GM18907 (cell line): ENCODE data around the gene CPNE8.
A peak's percentile ranks its signal among the peaks of the same experiment; 100 is the strongest.

Experiments used
- ATAC-seq: cut with Tn5 transposase; IDR thresholded peaks from one replicate; pipeline ENCODE4 v1.9.1; 2021; ENCODE audit warnings: mild to moderate bottlenecking, moderate library complexity; ENCODE audit not compliant: unreplicated experiment

Gene CPNE8

GRCh38 chr12:38905480-38906351 is at the start of gene CPNE8:
TSS of gene CPNE8 (minus strand) at chr12:38905591. CDS start at chr12:38905534, 57 bp downstream.
- ATAC-seq: peak; percentile 64

GRCh38 chr12:38954238-38954873 is 49.0 kb upstream of the CPNE8 start:
- no peak for ATAC-seq

- ATAC-seq: no peak
Observed at GRCh38 chr12:38949363-38949762, 44.0 kb upstream of the CPNE8 start.

GRCh38 chr12:38934686-38935085 is 29.3 kb upstream of the CPNE8 start:
- no peak for ATAC-seq

- no peak for ATAC-seq
Observed at GRCh38 chr12:38934078-38934584, 28.7 kb upstream of the CPNE8 start.

GRCh38 chr12:38932320-38932719 is 26.9 kb upstream of the CPNE8 start:
- no peak for ATAC-seq

GRCh38 chr12:38931461-38931860 is 26.1 kb upstream of the CPNE8 start:
- no peak for ATAC-seq

- ATAC-seq: no peak
Observed at GRCh38 chr12:38930990-38931389, 25.6 kb upstream of the CPNE8 start.

GRCh38 chr12:38926501-38926900 is 21.1 kb upstream of the CPNE8 start:
- no peak for ATAC-seq

GRCh38 chr12:38921025-38921677 is 15.8 kb upstream of the CPNE8 start:
- ATAC-seq: peak; percentile 94

- ATAC-seq: no peak
Observed at GRCh38 chr12:38919191-38919590, 13.8 kb upstream of the CPNE8 start.

- ATAC-seq: no peak
Observed at GRCh38 chr12:38915429-38916182, 10.2 kb upstream of the CPNE8 start.

- ATAC-seq: no peak
Observed at GRCh38 chr12:38912116-38912515, 6.7 kb upstream of the CPNE8 start.

GRCh38 chr12:38911611-38912010 is 6.2 kb upstream of the CPNE8 start:
- no peak for ATAC-seq

- no peak for ATAC-seq
Observed at GRCh38 chr12:38907201-38907923, 2.0 kb upstream of the CPNE8 start.

- ATAC-seq: peak; percentile 70
Observed at GRCh38 chr12:38906482-38907200, 1.2 kb upstream of the CPNE8 start.

- peak; percentile 73 for ATAC-seq
Observed at GRCh38 chr12:38904537-38905479, 583 bp downstream of the CPNE8 start.

GRCh38 chr12:38903596-38903995 is 1.8 kb downstream of the CPNE8 start:
- ATAC-seq: no peak
